Liver (tissue), 9 donors: ENCODE results near the gene ST3GAL5. TPM values are rescaled to one million over a fixed set of nuclear protein-coding genes. Genes with fewer than 3 reads are reported as not detected.

Experiments
- DNase-seq: peaks from one replicate; pipeline ENCODE4 v3.0.0-alpha.2; 2017; ENCODE audit warnings: low spot score
- H3K27ac ChIP-seq, 2 donors: one replicate each; pipeline ENCODE4 v1.7.0; 2013; ENCODE audit warnings: inconsistent platforms in 2 of 2, low read length in 2 of 2, control low read depth in 1 of 2, low read depth in 1 of 2, mild to moderate bottlenecking in 1 of 2
- H3K27me3 ChIP-seq, 4 donors: one replicate each; pipeline versions ENCODE4 v1.6.1 to v1.7.0; 2013; ENCODE audit warnings: low read length in 3 of 4, inconsistent platforms in 1 of 4, mild to moderate bottlenecking in 1 of 4, moderate library complexity in 1 of 4; ENCODE audit not compliant: control insufficient read depth in 4 of 4, insufficient read depth in 4 of 4
- H3K36me3 ChIP-seq, 4 donors: one replicate each; pipeline versions ENCODE4 v1.6.1 to v1.7.0; 2013; ENCODE audit warnings: low read length in 3 of 4, mild to moderate bottlenecking in 3 of 4, low read depth in 1 of 4, moderate library complexity in 1 of 4; ENCODE audit not compliant: control insufficient read depth in 4 of 4, insufficient read depth in 3 of 4
- H3K4me1 ChIP-seq, 4 donors: one replicate each; pipeline versions ENCODE4 v1.6.1 to v1.7.0; 2013; ENCODE audit warnings: low read length in 3 of 4, mild to moderate bottlenecking in 3 of 4, moderate library complexity in 1 of 4; ENCODE audit not compliant: control insufficient read depth in 4 of 4, insufficient read depth in 4 of 4
- H3K4me3 ChIP-seq, 3 donors: one replicate each; pipeline versions ENCODE4 v1.6.1 to v1.7.0; 2013; ENCODE audit warnings: low read length in 3 of 3, control low read depth in 1 of 3, low read depth in 1 of 3, mild to moderate bottlenecking in 1 of 3
- H3K9ac ChIP-seq, 2 donors: one replicate each; pipeline ENCODE4 v1.7.0; 2013; ENCODE audit warnings: low read length in 2 of 2, mild to moderate bottlenecking in 2 of 2, moderate library complexity in 2 of 2, control low read depth in 1 of 2, low read depth in 1 of 2
- H3K9me3 ChIP-seq, 4 donors: one replicate each; pipeline versions ENCODE4 v1.6.1 to v1.7.0; 2013; ENCODE audit warnings: low read length in 3 of 4; ENCODE audit not compliant: control insufficient read depth in 4 of 4
- ATF3 ChIP-seq: IDR thresholded peaks from 2 replicates; pipeline ENCODE4 v1.6.1; 2016; ENCODE audit warnings: antibody characterized with exemption
- EGR1 ChIP-seq, 2 donors: IDR thresholded peaks; 2 replicates each; pipeline ENCODE4 v1.6.1; 2016 to 2018; ENCODE audit warnings: antibody characterized with exemption in 2 of 2, low read depth in 2 of 2
- FOXA1 ChIP-seq: IDR thresholded peaks from 2 replicates; pipeline ENCODE4 v1.6.1; 2016; ENCODE audit warnings: antibody characterized with exemption
- FOXA2 ChIP-seq: IDR thresholded peaks from 2 replicates; pipeline ENCODE4 v1.6.1; 2016; ENCODE audit warnings: antibody characterized with exemption
- GABPA ChIP-seq, 2 donors: IDR thresholded peaks in 1 of 2; conservative IDR thresholded peaks in 1 of 2; 2 replicates each; pipeline ENCODE4 v1.6.1; 2016; ENCODE audit warnings: antibody characterized with exemption in 2 of 2, mild to moderate bottlenecking in 1 of 2, moderate library complexity in 1 of 2
- HNF4A ChIP-seq, 2 donors: conservative IDR thresholded peaks; 2 replicates each; pipeline ENCODE4 v1.6.1; 2016; ENCODE audit warnings: antibody characterized with exemption in 2 of 2, mild to moderate bottlenecking in 2 of 2
- HNF4G ChIP-seq: IDR thresholded peaks from 2 replicates; pipeline ENCODE4 v1.6.1; 2016; ENCODE audit warnings: antibody characterized with exemption
- JUND ChIP-seq, 2 donors: IDR thresholded peaks; 2 replicates each; pipeline ENCODE4 v1.6.1; 2016; ENCODE audit warnings: antibody characterized with exemption in 2 of 2
- NR2F2 ChIP-seq: IDR thresholded peaks from 2 replicates; pipeline ENCODE4 v1.6.1; 2016; ENCODE audit warnings: antibody characterized with exemption
- RAD21 ChIP-seq, 2 donors: IDR thresholded peaks; 2 replicates each; pipeline ENCODE4 v1.6.1; 2016; ENCODE audit warnings: antibody characterized with exemption in 2 of 2, mild to moderate bottlenecking in 2 of 2
- RXRA ChIP-seq, 2 donors: IDR thresholded peaks; 2 replicates each; pipeline ENCODE4 v1.6.1; 2017 to 2018; ENCODE audit warnings: antibody characterized with exemption in 2 of 2, mild to moderate bottlenecking in 1 of 2
- SP1 ChIP-seq: IDR thresholded peaks from 2 replicates; pipeline ENCODE4 v1.6.1; 2018; ENCODE audit warnings: antibody characterized with exemption, mild to moderate bottlenecking
- TAF1 ChIP-seq: conservative IDR thresholded peaks from 2 replicates; pipeline ENCODE4 v1.6.1; 2016; ENCODE audit warnings: antibody characterized with exemption, mild to moderate bottlenecking
- YY1 ChIP-seq: IDR thresholded peaks from 2 replicates; pipeline ENCODE4 v1.6.1; 2016; ENCODE audit warnings: antibody characterized with exemption, mild to moderate bottlenecking
- ZBTB33 ChIP-seq: IDR thresholded peaks from 2 replicates; pipeline ENCODE4 v1.6.1; 2016; ENCODE audit warnings: antibody characterized with exemption
- WGBS: extraction: QIAGEN DNeasy Blood & Tissue Kit; methylation state at CpG from one replicate; pipeline ENCODE4 v1.1.7; 2013; 5-methylcytosine and 5-hydroxymethylcytosine counted together
- polyA plus RNA-seq, 2 donors: library from polyadenylated mRNA; stranded (reverse) in 1 of 2; unstranded in 1 of 2; fragments of 200-250 nt in 1 of 2; fragments of >200 nt in 1 of 2; fragmentation: Nextera tagmentation in 1 of 2; extraction: Ambion mirVana in 1 of 2; gene quantifications; one replicate each; pipeline versions ENCODE4 v1.2.1 to v1.2.3, GENCODE V29; 2013 to 2015
- total RNA-seq, 2 donors: library from RNA; depleted of rRNA; stranded (reverse); fragments of >200 nt; gene quantifications; one replicate each; pipeline ENCODE4 v1.2.3, GENCODE V29; 2014
- TF ChIP-seq, protein P1 (sequence below): IDR thresholded peaks from 2 replicates; pipeline ENCODE4 v1.6.1; 2016; ENCODE audit warnings: antibody characterized with exemption
- TF ChIP-seq, protein P2 (sequence below): fragments of 150-350 bp; IDR thresholded peaks from 2 replicates; pipeline ENCODE4 v1.5.1; 2017; ENCODE audit warnings: improper control_type of control experiment, low read depth, low read length; ENCODE audit not compliant: missing input control
- TF ChIP-seq, protein P3 (sequence below): IDR thresholded peaks from 2 replicates; pipeline ENCODE4 v1.6.1; 2016; ENCODE audit warnings: antibody characterized with exemption, mild to moderate bottlenecking
- donor health status: healthy.
- donor health status: healthy.
- donor health status: healthy.
- donor health status: healthy.
- donor health status: healthy.

The ST3GAL5 gene
- total and polyA plus RNA-seq, 4 donors, result 4.5 to 17.0 (median 9.0) TPM

- TF ChIP-seq HNF4A (conservative IDR thresholded peaks at IDR 0.05), result peak; percentile 100
- peak; percentile 33 to 83 for TF ChIP-seq EGR1 (IDR thresholded peaks at IDR 0.05; ENCODE audit: low read depth in 2 of 2)
- peak; percentile 88 for TF ChIP-seq FOXA2
- TF ChIP-seq NR2F2, result peak; percentile 98
- TF ChIP-seq JUND (IDR thresholded peaks at IDR 0.05), result peak; percentile 93 to 95
- peak; percentile 98 for TF ChIP-seq ATF3
- peak in 1 of 2 donors; percentile 60 for TF ChIP-seq GABPA (IDR thresholded peaks at IDR 0.05 in 1 of 2, conservative IDR thresholded peaks at IDR 0.05 in 1 of 2)
- peak; percentile 100 for TF ChIP-seq RXRA (IDR thresholded peaks at IDR 0.05)
- TF ChIP-seq SP1, result peak; percentile 100
- TF ChIP-seq, protein P1, sequence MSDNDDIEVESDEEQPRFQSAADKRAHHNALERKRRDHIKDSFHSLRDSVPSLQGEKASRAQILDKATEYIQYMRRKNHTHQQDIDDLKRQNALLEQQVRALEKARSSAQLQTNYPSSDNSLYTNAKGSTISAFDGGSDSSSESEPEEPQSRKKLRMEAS, result peak; percentile 99
- TF ChIP-seq, protein P2, sequence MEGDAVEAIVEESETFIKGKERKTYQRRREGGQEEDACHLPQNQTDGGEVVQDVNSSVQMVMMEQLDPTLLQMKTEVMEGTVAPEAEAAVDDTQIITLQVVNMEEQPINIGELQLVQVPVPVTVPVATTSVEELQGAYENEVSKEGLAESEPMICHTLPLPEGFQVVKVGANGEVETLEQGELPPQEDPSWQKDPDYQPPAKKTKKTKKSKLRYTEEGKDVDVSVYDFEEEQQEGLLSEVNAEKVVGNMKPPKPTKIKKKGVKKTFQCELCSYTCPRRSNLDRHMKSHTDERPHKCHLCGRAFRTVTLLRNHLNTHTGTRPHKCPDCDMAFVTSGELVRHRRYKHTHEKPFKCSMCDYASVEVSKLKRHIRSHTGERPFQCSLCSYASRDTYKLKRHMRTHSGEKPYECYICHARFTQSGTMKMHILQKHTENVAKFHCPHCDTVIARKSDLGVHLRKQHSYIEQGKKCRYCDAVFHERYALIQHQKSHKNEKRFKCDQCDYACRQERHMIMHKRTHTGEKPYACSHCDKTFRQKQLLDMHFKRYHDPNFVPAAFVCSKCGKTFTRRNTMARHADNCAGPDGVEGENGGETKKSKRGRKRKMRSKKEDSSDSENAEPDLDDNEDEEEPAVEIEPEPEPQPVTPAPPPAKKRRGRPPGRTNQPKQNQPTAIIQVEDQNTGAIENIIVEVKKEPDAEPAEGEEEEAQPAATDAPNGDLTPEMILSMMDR, result no peak
- TF ChIP-seq YY1, result peak; percentile 78
- peak; percentile 95 for TF ChIP-seq ZBTB33
- no peak for TF ChIP-seq TAF1
- peak; percentile 100 for TF ChIP-seq HNF4G
- TF ChIP-seq, protein P3, sequence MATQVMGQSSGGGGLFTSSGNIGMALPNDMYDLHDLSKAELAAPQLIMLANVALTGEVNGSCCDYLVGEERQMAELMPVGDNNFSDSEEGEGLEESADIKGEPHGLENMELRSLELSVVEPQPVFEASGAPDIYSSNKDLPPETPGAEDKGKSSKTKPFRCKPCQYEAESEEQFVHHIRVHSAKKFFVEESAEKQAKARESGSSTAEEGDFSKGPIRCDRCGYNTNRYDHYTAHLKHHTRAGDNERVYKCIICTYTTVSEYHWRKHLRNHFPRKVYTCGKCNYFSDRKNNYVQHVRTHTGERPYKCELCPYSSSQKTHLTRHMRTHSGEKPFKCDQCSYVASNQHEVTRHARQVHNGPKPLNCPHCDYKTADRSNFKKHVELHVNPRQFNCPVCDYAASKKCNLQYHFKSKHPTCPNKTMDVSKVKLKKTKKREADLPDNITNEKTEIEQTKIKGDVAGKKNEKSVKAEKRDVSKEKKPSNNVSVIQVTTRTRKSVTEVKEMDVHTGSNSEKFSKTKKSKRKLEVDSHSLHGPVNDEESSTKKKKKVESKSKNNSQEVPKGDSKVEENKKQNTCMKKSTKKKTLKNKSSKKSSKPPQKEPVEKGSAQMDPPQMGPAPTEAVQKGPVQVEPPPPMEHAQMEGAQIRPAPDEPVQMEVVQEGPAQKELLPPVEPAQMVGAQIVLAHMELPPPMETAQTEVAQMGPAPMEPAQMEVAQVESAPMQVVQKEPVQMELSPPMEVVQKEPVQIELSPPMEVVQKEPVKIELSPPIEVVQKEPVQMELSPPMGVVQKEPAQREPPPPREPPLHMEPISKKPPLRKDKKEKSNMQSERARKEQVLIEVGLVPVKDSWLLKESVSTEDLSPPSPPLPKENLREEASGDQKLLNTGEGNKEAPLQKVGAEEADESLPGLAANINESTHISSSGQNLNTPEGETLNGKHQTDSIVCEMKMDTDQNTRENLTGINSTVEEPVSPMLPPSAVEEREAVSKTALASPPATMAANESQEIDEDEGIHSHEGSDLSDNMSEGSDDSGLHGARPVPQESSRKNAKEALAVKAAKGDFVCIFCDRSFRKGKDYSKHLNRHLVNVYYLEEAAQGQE, result peak; percentile 69
- peak; percentile 81 for TF ChIP-seq FOXA1
- TF ChIP-seq RAD21 (IDR thresholded peaks at IDR 0.05), result peak; percentile 45 to 53
- 31% methylated on average over 11 of the region's 11 CpGs for WGBS
- H3K4me3 ChIP-seq, result no peak overlapping the region
- H3K9me3 ChIP-seq, result peaks cover 0 to 5% (median 0%) of the 10 kb centered on the region in 4 donors
- no peaks in the 10 kb centered on the region for H3K36me3 ChIP-seq
- H3K27ac ChIP-seq, result peak overlapping the region; percentile 84 to 87
- no peaks in the 10 kb centered on the region for H3K27me3 ChIP-seq
- DNase-seq, result no peak
- peak overlapping the region in 1 of 2 donors; percentile 93 for H3K9ac ChIP-seq
- H3K4me1 ChIP-seq, result peaks cover 13 to 55% (median 32%) of the 10 kb centered on the region in 4 donors
Observed at GRCh38 chr2:85799215-85799956, 89.4 kb downstream of the ST3GAL5 start.
